HEK293 (cell line): Measurements from ENCODE around the gene SCRT2.

Experiments
- HOXA7 ChIP-seq: sonication (generic); formaldehyde crosslinking; IDR thresholded peaks from 2 replicates; pipeline ENCODE4 v1.8.1; 2022; ENCODE audit warnings: missing genetic modification reagents, borderline replicate concordance
- HOXC10 ChIP-seq: sonication (generic); formaldehyde crosslinking; IDR thresholded peaks from 2 replicates; pipeline ENCODE4 v1.8.1; 2023; ENCODE audit warnings: mild to moderate bottlenecking, missing genetic modification reagents
- KLF16 ChIP-seq: fragments of 450-650 bp; formaldehyde crosslinking; IDR thresholded peaks from 2 replicates; pipeline ENCODE4 v1.5.1; 2017; ENCODE audit warnings: missing biosample characterization, missing genetic modification characterization
- KLF8 ChIP-seq: fragments of 450-650 bp; formaldehyde crosslinking; IDR thresholded peaks from 2 replicates; pipeline ENCODE4 v1.5.1; 2016; ENCODE audit warnings: missing biosample characterization, missing genetic modification characterization
- TCF7L2 ChIP-seq: IDR thresholded peaks from 2 replicates; pipeline ENCODE4 v1.6.1; 2011; ENCODE audit warnings: low read depth, mild to moderate bottlenecking, inconsistent platforms, low read length, moderate library complexity, borderline replicate concordance
- ZBTB1 ChIP-seq: fragments of 450-650 bp; formaldehyde crosslinking; IDR thresholded peaks from 2 replicates; pipeline ENCODE4 v1.5.1; 2016; ENCODE audit warnings: missing biosample characterization, missing genetic modification characterization
- ZBTB20 ChIP-seq: fragments of 450-650 bp; formaldehyde crosslinking; IDR thresholded peaks from 2 replicates; pipeline ENCODE4 v1.5.1; 2016; ENCODE audit warnings: missing biosample characterization, missing genetic modification characterization
- ZEB2 ChIP-seq: fragments of 450-650 bp; formaldehyde crosslinking; IDR thresholded peaks from 2 replicates; pipeline ENCODE4 v1.5.1; 2016; ENCODE audit warnings: missing biosample characterization, missing genetic modification characterization
- ZNF10 ChIP-seq: fragments of 450-650 bp; formaldehyde crosslinking; IDR thresholded peaks from 2 replicates; pipeline ENCODE4 v1.5.1; 2017; ENCODE audit warnings: missing biosample characterization, missing genetic modification characterization
- ZNF133 ChIP-seq: fragments of 450-650 bp; formaldehyde crosslinking; IDR thresholded peaks from 2 replicates; pipeline ENCODE4 v1.5.1; 2016; ENCODE audit warnings: missing biosample characterization, missing genetic modification characterization
- ZNF155 ChIP-seq: fragments of 450-650 bp; formaldehyde crosslinking; IDR thresholded peaks from 2 replicates; pipeline ENCODE4 v1.5.1; 2016; ENCODE audit warnings: missing biosample characterization, missing genetic modification characterization
- ZNF16 ChIP-seq: fragments of 450-650 bp; formaldehyde crosslinking; IDR thresholded peaks from 2 replicates; pipeline ENCODE4 v1.5.1; 2016; ENCODE audit warnings: low read depth, missing biosample characterization, missing genetic modification characterization
- ZNF174 ChIP-seq: fragments of 450-650 bp; formaldehyde crosslinking; IDR thresholded peaks from 2 replicates; pipeline ENCODE4 v1.5.0; 2017; ENCODE audit warnings: missing biosample characterization, mild to moderate bottlenecking, missing genetic modification characterization
- ZNF2 ChIP-seq: fragments of 450-650 bp; formaldehyde crosslinking; IDR thresholded peaks from 2 replicates; pipeline ENCODE4 v1.5.1; 2016; ENCODE audit warnings: missing biosample characterization, missing genetic modification characterization
- ZNF341 ChIP-seq: fragments of 450-650 bp; formaldehyde crosslinking; IDR thresholded peaks from 2 replicates; pipeline ENCODE4; 2016; ENCODE audit warnings: low read depth, missing biosample characterization, missing genetic modification characterization
- ZNF423 ChIP-seq: fragments of 450-650 bp; formaldehyde crosslinking; IDR thresholded peaks from 2 replicates; pipeline ENCODE4 v1.5.1; 2016; ENCODE audit warnings: missing biosample characterization, missing genetic modification characterization
- ZNF426 ChIP-seq: fragments of 450-650 bp; formaldehyde crosslinking; IDR thresholded peaks from 2 replicates; pipeline ENCODE4 v1.5.1; 2017; ENCODE audit warnings: missing biosample characterization, missing genetic modification characterization, mild to moderate bottlenecking, inconsistent platforms, moderate library complexity
- ZNF558 ChIP-seq: fragments of 450-650 bp; formaldehyde crosslinking; IDR thresholded peaks from 2 replicates; pipeline ENCODE4 v1.5.1; 2016; ENCODE audit warnings: missing biosample characterization, missing genetic modification characterization
- ZNF560 ChIP-seq: fragments of 450-650 bp; formaldehyde crosslinking; IDR thresholded peaks from 2 replicates; pipeline ENCODE4 v1.5.1; 2017; ENCODE audit warnings: missing biosample characterization, missing genetic modification characterization, borderline replicate concordance
- ZNF660 ChIP-seq: fragments of 450-650 bp; IDR thresholded peaks from 2 replicates; pipeline ENCODE4 v1.5.1; 2018; ENCODE audit warnings: missing biosample characterization, mild to moderate bottlenecking, missing genetic modification characterization
- TF ChIP-seq, protein P1 (sequence below): fragments of 450-650 bp; IDR thresholded peaks from 2 replicates; pipeline ENCODE4 v1.5.1; 2018; ENCODE audit warnings: missing biosample characterization, missing genetic modification characterization
- TF ChIP-seq, protein P2 (sequence below): fragments of 450-650 bp; formaldehyde crosslinking; IDR thresholded peaks from 2 replicates; pipeline ENCODE4 v1.5.1; 2016; ENCODE audit warnings: missing biosample characterization, missing genetic modification characterization
- TF ChIP-seq, protein P3 (sequence below): fragments of 450-650 bp; formaldehyde crosslinking; IDR thresholded peaks from 2 replicates; pipeline ENCODE4 v1.5.1; 2017; ENCODE audit warnings: missing biosample characterization, missing genetic modification characterization
- TF ChIP-seq, protein P4 (sequence below): fragments of 450-650 bp; formaldehyde crosslinking; IDR thresholded peaks from 2 replicates; pipeline ENCODE4 v1.5.1; 2016; ENCODE audit warnings: missing biosample characterization, missing genetic modification characterization
- TF ChIP-seq, protein P5 (sequence below): fragments of 450-650 bp; formaldehyde crosslinking; IDR thresholded peaks from 2 replicates; pipeline ENCODE4; 2016; ENCODE audit warnings: missing biosample characterization, missing genetic modification characterization
- TF ChIP-seq, protein P6 (sequence below): fragments of 450-650 bp; formaldehyde crosslinking; IDR thresholded peaks from 2 replicates; pipeline ENCODE4 v1.5.0; 2017; ENCODE audit warnings: missing biosample characterization, missing genetic modification characterization, borderline replicate concordance
- TF ChIP-seq, protein P7 (sequence below): fragments of 450-650 bp; formaldehyde crosslinking; IDR thresholded peaks from 2 replicates; pipeline ENCODE4 v1.5.1; 2017; ENCODE audit warnings: missing biosample characterization, missing genetic modification characterization

Gene SCRT2

DNA sequence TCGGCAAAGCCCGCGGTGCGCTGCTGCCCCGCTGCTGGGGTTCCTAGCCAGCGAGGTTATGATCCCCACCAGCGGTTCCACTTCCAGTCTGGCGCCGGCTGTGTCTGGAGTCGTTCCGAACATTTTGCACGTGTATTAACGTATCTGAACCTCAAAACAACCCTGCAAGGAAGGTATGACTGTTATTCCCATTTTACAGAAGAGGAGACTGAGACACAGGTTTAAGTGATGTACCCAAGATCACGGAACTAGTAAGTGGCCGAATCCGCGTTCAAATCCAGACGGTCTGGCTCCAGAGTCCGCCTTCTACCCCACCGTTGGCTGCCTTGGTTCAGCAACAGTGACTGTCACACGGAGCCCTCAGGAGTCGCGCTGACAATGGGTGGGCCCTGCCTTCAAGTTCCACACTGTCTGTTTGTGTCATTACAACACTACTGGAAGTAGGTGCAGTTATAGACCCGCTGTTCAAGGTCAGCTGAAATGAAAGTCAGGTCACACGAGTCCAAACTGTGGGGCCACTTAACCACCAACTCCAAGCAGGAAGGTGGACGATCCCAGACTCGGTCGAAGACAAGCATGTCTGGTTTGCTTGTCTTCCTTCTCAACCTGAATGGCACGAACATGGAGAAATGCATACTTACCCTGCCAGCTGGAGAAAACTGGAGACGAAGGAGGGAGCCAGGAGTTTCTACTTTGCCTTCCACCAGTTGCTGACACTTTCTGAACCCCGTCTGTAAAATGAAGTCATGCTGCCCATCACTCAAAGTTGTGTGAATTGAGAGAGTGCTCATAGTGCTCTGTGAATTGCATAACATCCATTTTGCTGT, 21.8 kb downstream of the SCRT2 start (continued):
- TF ChIP-seq, protein P1, sequence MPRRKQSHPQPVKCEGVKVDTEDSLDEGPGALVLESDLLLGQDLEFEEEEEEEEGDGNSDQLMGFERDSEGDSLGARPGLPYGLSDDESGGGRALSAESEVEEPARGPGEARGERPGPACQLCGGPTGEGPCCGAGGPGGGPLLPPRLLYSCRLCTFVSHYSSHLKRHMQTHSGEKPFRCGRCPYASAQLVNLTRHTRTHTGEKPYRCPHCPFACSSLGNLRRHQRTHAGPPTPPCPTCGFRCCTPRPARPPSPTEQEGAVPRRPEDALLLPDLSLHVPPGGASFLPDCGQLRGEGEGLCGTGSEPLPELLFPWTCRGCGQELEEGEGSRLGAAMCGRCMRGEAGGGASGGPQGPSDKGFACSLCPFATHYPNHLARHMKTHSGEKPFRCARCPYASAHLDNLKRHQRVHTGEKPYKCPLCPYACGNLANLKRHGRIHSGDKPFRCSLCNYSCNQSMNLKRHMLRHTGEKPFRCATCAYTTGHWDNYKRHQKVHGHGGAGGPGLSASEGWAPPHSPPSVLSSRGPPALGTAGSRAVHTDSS (tag by site-specific recombination) = no peak
- TF ChIP-seq ZBTB1 (tag by site-specific recombination) (no peak), ZNF174 (no peak), ZNF558 (tag by site-specific recombination) (no peak), ZNF341 (peak; percentile 71), ZNF10 (tag by site-specific recombination) (no peak), ZNF133 (no peak), KLF16 (no peak), HOXC10 (no peak), ZNF2 (no peak), ZNF660 (tag by site-specific recombination) (no peak), KLF8 (no peak), ZNF560 (no peak), HOXA7 (CRISPR knock-in tag) (no peak), ZNF155 (no peak), ZNF423 (tag by site-specific recombination) (no peak), ZBTB20 (tag by site-specific recombination) (no peak), ZNF16 (no peak), ZEB2 (0 out of 2 replicates have a peak, but pooled peaks have one; percentile 37), ZNF426 (tag by site-specific recombination) (no peak), TCF7L2 (no peak)
- TF ChIP-seq, protein P2, sequence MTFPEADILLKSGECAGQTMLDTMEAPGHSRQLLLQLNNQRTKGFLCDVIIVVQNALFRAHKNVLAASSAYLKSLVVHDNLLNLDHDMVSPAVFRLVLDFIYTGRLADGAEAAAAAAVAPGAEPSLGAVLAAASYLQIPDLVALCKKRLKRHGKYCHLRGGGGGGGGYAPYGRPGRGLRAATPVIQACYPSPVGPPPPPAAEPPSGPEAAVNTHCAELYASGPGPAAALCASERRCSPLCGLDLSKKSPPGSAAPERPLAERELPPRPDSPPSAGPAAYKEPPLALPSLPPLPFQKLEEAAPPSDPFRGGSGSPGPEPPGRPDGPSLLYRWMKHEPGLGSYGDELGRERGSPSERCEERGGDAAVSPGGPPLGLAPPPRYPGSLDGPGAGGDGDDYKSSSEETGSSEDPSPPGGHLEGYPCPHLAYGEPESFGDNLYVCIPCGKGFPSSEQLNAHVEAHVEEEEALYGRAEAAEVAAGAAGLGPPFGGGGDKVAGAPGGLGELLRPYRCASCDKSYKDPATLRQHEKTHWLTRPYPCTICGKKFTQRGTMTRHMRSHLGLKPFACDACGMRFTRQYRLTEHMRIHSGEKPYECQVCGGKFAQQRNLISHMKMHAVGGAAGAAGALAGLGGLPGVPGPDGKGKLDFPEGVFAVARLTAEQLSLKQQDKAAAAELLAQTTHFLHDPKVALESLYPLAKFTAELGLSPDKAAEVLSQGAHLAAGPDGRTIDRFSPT (tag by site-specific recombination) = no peak
- TF ChIP-seq, protein P3, sequence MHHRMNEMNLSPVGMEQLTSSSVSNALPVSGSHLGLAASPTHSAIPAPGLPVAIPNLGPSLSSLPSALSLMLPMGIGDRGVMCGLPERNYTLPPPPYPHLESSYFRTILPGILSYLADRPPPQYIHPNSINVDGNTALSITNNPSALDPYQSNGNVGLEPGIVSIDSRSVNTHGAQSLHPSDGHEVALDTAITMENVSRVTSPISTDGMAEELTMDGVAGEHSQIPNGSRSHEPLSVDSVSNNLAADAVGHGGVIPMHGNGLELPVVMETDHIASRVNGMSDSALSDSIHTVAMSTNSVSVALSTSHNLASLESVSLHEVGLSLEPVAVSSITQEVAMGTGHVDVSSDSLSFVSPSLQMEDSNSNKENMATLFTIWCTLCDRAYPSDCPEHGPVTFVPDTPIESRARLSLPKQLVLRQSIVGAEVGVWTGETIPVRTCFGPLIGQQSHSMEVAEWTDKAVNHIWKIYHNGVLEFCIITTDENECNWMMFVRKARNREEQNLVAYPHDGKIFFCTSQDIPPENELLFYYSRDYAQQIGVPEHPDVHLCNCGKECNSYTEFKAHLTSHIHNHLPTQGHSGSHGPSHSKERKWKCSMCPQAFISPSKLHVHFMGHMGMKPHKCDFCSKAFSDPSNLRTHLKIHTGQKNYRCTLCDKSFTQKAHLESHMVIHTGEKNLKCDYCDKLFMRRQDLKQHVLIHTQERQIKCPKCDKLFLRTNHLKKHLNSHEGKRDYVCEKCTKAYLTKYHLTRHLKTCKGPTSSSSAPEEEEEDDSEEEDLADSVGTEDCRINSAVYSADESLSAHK (tag by site-specific recombination) = no peak
- TF ChIP-seq, protein P4, sequence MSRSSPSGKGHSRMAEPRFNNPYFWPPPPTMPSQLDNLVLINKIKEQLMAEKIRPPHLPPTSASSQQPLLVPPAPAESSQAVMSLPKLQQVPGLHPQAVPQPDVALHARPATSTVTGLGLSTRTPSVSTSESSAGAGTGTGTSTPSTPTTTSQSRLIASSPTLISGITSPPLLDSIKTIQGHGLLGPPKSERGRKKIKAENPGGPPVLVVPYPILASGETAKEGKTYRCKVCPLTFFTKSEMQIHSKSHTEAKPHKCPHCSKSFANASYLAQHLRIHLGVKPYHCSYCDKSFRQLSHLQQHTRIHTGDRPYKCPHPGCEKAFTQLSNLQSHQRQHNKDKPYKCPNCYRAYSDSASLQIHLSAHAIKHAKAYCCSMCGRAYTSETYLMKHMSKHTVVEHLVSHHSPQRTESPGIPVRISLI (tag by site-specific recombination) = no peak
- TF ChIP-seq, protein P5, sequence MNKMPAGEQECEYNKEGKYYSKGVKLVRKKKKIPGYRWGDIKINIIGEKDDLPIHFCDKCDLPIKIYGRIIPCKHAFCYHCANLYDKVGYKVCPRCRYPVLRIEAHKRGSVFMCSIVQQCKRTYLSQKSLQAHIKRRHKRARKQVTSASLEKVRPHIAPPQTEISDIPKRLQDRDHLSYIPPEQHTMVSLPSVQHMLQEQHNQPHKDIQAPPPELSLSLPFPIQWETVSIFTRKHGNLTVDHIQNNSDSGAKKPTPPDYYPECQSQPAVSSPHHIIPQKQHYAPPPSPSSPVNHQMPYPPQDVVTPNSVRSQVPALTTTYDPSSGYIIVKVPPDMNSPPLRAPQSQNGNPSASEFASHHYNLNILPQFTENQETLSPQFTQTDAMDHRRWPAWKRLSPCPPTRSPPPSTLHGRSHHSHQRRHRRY (tag by site-specific recombination) = no peak
- TF ChIP-seq, protein P6, sequence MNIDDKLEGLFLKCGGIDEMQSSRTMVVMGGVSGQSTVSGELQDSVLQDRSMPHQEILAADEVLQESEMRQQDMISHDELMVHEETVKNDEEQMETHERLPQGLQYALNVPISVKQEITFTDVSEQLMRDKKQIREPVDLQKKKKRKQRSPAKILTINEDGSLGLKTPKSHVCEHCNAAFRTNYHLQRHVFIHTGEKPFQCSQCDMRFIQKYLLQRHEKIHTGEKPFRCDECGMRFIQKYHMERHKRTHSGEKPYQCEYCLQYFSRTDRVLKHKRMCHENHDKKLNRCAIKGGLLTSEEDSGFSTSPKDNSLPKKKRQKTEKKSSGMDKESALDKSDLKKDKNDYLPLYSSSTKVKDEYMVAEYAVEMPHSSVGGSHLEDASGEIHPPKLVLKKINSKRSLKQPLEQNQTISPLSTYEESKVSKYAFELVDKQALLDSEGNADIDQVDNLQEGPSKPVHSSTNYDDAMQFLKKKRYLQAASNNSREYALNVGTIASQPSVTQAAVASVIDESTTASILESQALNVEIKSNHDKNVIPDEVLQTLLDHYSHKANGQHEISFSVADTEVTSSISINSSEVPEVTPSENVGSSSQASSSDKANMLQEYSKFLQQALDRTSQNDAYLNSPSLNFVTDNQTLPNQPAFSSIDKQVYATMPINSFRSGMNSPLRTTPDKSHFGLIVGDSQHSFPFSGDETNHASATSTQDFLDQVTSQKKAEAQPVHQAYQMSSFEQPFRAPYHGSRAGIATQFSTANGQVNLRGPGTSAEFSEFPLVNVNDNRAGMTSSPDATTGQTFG (tag by site-specific recombination) = no peak
- TF ChIP-seq, protein P7, sequence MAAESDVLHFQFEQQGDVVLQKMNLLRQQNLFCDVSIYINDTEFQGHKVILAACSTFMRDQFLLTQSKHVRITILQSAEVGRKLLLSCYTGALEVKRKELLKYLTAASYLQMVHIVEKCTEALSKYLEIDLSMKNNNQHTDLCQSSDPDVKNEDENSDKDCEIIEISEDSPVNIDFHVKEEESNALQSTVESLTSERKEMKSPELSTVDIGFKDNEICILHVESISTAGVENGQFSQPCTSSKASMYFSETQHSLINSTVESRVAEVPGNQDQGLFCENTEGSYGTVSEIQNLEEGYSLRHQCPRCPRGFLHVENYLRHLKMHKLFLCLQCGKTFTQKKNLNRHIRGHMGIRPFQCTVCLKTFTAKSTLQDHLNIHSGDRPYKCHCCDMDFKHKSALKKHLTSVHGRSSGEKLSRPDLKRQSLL (tag by site-specific recombination) = no peak
